Keratinocyte (primary cell): ENCODE measurements around the gene RABGAP1. TPM values are rescaled to one million over a fixed set of nuclear protein-coding genes. Genes with fewer than 3 reads are reported as not detected.
A peak's percentile ranks its signal among the peaks of the same experiment; 100 is the strongest.

Experiments used
- DNase-seq: peaks from one replicate; pipeline ENCODE4 v3.0.0-alpha.2; 2011; ENCODE audit warnings: low read depth, missing footprints, low spot score
- FAIRE-seq: peaks from 2 replicates; lab custom pipeline; 2011; peaks lifted over from hg19 to GRCh38; lab: Jason Lieb, UNC
- H2AFZ ChIP-seq: 2 replicates; pipeline ENCODE4 v1.6.0; 2012; ENCODE audit warnings: low read length, control low read depth, inconsistent platforms; ENCODE audit not compliant: control insufficient read depth
- H3K27ac ChIP-seq: 2 replicates; pipeline ENCODE4 v1.5.1; 2011; ENCODE audit warnings: low read length; ENCODE audit not compliant: control insufficient read depth, insufficient read depth
- H3K27me3 ChIP-seq: 3 replicates; pipeline ENCODE4 v1.6.0; 2011; ENCODE audit warnings: low read length; ENCODE audit not compliant: control insufficient read depth, insufficient read depth; ENCODE audit errors: extremely low read depth
- H3K36me3 ChIP-seq, 2 experiments: 2 replicates in 1 of 2; 3 replicates in 1 of 2; pipeline ENCODE4 v1.5.1; 2011; ENCODE audit warnings: low read length in 2 of 2, mild to moderate bottlenecking in 1 of 2; ENCODE audit not compliant: control insufficient read depth in 2 of 2, insufficient read depth in 2 of 2; ENCODE audit errors: extremely low read depth in 1 of 2
- H3K4me1 ChIP-seq: 3 replicates; pipeline ENCODE4 v1.5.1; 2011; ENCODE audit warnings: low read length; ENCODE audit not compliant: control insufficient read depth, insufficient read depth; ENCODE audit errors: extremely low read depth
- H3K4me2 ChIP-seq: 3 replicates; pipeline ENCODE4 v1.6.0; 2011; ENCODE audit warnings: low read depth, low read length; ENCODE audit not compliant: control insufficient read depth, insufficient read depth; ENCODE audit errors: extremely low read depth
- H3K4me3 ChIP-seq, 3 experiments: fragments of 200-600 bp in 1 of 3; sonication (generic) in 1 of 3; 2 replicates in 2 of 3; 3 replicates in 1 of 3; pipeline ENCODE4 v1.5.1; 2011 to 2016; ENCODE audit warnings: low read length in 3 of 3, mild to moderate bottlenecking in 3 of 3, control low read depth in 2 of 3, inconsistent platforms in 1 of 3, low read depth in 1 of 3, mixed read lengths in 1 of 3, mixed run types in 1 of 3, moderate library complexity in 1 of 3; ENCODE audit not compliant: control insufficient read depth in 2 of 3, insufficient read depth in 2 of 3; ENCODE audit errors: extremely low read depth in 1 of 3
- H3K79me2 ChIP-seq: 2 replicates; pipeline ENCODE4 v1.6.0; 2012; ENCODE audit warnings: low read length; ENCODE audit not compliant: control insufficient read depth, insufficient read depth
- H3K9ac ChIP-seq: 3 replicates; pipeline ENCODE4 v1.6.0; 2011; ENCODE audit warnings: low read length; ENCODE audit not compliant: control insufficient read depth, insufficient read depth; ENCODE audit errors: extremely low read depth
- H3K9me1 ChIP-seq: 3 replicates; pipeline ENCODE4 v1.6.0; 2011; ENCODE audit warnings: low read length; ENCODE audit not compliant: control insufficient read depth, insufficient read depth; ENCODE audit errors: extremely low read depth
- H3K9me3 ChIP-seq: 2 replicates; pipeline ENCODE4 v1.5.1; 2012; ENCODE audit warnings: low read depth, low read length; ENCODE audit not compliant: control insufficient read depth
- H4K20me1 ChIP-seq: 3 replicates; pipeline ENCODE4 v1.6.0; 2011; ENCODE audit warnings: low read length; ENCODE audit not compliant: control insufficient read depth, insufficient read depth; ENCODE audit errors: extremely low read depth
- EZH2 ChIP-seq: IDR thresholded peaks from one replicate; pipeline ENCODE4 v1.6.1; 2012; ENCODE audit warnings: inconsistent platforms, mild to moderate bottlenecking, low read length, moderate library complexity
- dilution Hi-C: fragments of 300-500 bp; cut with MboI; formaldehyde crosslinking; loops from one replicate; pipeline ENCODE4 v1.7.0; 2020; ENCODE audit warnings: low sequenced_read_pairs; ENCODE audit not compliant: extremely low pct_ligation_motif_present
- polyA plus RNA-seq, 5 experiments: library from polyadenylated mRNA; depleted of rRNA in 3 of 5; stranded (reverse) in 3 of 5; stranded (forward) in 1 of 5; unstranded in 1 of 5; fragments of >200 nt; gene quantifications; 1 replicate in 1 of 5; 2 replicates in 3 of 5; 3 replicates in 1 of 5; pipeline versions ENCODE4 v1.2.1 to v1.2.3, GENCODE V29; 2011 to 2012; ENCODE audit warnings: missing spikeins in 2 of 5, low read depth in 1 of 5, low replicate concordance in 1 of 5
- TF ChIP-seq, protein P1 (sequence below), 3 experiments: IDR thresholded peaks in 1 of 3; conservative IDR thresholded peaks in 1 of 3; optimal IDR thresholded peaks in 1 of 3; 2 replicates in 2 of 3; 3 replicates in 1 of 3; pipeline versions ENCODE3 to v1.5.1; 2011; ENCODE audit warnings: low read length in 3 of 3, mild to moderate bottlenecking in 3 of 3, moderate library complexity in 2 of 3, control low read depth in 1 of 3, inconsistent platforms in 1 of 3; ENCODE audit not compliant: insufficient read depth in 2 of 3; ENCODE audit errors: extremely low read depth in 1 of 3

The RABGAP1 gene
- polyA plus RNA-seq, 1 donor (not counting 4 experiments of a cell fraction or from before 2014, with no cell fraction given), result 40.6 TPM

DNA sequence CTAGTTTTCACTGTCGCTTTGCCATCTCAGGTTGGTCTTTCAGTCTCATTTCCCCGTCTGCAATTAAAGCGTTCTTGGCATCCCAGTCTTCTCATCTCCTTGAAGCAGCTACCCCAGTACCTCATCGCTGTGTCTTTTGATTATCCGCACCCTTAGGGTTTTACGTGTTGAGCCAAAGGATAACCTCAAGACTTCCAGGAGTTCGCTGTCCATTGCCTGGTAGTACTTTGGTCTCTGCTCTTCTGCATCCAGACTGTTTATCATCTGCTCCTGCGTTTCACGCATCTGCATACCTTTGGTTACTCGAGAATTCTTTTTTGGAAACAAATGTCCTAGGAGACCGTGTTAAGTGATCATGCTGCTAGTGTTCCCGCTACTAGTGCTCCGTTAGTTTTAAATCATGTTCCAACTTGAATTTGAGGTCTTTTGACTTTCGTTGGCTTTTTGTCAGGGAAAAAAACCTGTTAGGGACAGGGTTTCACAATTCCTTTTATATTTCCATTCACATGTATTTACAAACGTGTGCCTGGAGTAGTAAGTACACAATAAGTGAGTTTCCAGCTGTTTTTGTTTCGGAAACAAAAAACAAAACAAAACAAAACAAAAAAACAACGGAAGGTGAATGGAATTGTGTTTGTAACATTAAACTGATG lies 888 bp downstream of the RABGAP1 start:
- H3K79me2 ChIP-seq, result peaks cover 53% of the 10 kb centered on the region
- H4K20me1 ChIP-seq, result no peaks in the 10 kb centered on the region
- DNase-seq (peak; percentile 21), FAIRE-seq (peak; percentile 29)
- H3K9me3 ChIP-seq, result no peaks in the 10 kb centered on the region
- peak overlapping the region; percentile 81 for H3K4me2 ChIP-seq
- peak overlapping the region; percentile 90 for H3K9ac ChIP-seq
- no peaks in the 10 kb centered on the region for H3K27me3 ChIP-seq
- peak overlapping the region; percentile 59 to 81 (median 76) for H3K4me3 ChIP-seq
- TF ChIP-seq, protein P1, sequence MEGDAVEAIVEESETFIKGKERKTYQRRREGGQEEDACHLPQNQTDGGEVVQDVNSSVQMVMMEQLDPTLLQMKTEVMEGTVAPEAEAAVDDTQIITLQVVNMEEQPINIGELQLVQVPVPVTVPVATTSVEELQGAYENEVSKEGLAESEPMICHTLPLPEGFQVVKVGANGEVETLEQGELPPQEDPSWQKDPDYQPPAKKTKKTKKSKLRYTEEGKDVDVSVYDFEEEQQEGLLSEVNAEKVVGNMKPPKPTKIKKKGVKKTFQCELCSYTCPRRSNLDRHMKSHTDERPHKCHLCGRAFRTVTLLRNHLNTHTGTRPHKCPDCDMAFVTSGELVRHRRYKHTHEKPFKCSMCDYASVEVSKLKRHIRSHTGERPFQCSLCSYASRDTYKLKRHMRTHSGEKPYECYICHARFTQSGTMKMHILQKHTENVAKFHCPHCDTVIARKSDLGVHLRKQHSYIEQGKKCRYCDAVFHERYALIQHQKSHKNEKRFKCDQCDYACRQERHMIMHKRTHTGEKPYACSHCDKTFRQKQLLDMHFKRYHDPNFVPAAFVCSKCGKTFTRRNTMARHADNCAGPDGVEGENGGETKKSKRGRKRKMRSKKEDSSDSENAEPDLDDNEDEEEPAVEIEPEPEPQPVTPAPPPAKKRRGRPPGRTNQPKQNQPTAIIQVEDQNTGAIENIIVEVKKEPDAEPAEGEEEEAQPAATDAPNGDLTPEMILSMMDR (optimal IDR thresholded peaks at IDR 0.05 in 1 of 3, IDR thresholded peaks at IDR 0.05 in 1 of 3, conservative IDR thresholded peaks at IDR 0.05 in 1 of 3; ENCODE audit: extremely low read depth in 1 of 3, insufficient read depth in 2 of 3, low read length in 3 of 3), result no peak
- TF ChIP-seq EZH2, result no peak
- peak overlapping the region; percentile 69 for H3K27ac ChIP-seq
- H2AFZ ChIP-seq, result no peak overlapping the region
- H3K36me3 ChIP-seq, result no peaks in the 10 kb centered on the region
- dilution Hi-C loops, result no loop called here
- no peaks in the 10 kb centered on the region for H3K9me1 ChIP-seq
- H3K4me1 ChIP-seq, result peaks cover 28% of the 10 kb centered on the region

DNA sequence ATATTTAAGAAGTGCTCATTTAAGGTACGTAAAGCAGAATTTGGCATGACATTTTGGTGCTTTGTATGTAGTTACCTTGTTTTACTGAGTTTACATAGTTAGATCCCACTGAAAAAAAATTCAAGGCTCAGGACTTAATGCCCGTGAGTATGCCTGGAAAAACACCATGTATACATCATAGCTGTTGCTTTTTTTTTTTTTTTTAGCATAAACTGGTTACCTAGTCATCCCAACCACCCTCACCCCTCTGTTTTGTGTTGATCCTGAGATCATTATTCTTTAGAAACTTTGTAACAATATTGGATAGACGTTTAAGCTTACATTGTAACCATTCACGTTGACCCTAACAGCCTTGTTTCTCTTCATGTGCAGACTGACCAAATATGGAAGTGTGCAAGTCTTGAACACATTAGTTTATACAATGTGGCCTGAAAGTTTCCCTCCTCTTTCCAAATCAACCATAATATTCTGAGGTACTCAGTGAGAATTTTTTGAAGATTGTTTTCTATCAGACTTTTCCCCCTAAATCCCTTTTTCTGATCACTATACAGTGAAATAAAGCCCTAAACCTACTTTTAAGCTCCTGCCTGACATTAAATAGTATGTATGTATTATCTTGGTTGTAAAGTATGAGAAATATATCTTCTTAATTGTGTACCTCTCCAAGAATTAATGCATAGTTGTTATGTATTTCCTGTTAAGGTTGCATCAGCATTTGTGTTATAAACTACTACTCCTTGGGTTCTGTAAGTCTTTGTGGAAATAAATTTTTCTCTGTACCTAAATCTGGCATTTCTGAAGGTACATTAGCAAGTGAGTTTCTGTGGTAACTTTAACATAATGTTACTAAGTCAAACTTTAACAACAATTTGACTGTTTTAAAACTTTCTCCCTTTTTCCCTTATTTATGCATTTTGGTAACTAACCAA lies 4.4 kb downstream of the RABGAP1 start:
- H3K4me3 ChIP-seq, result no peak overlapping the region
- H4K20me1 ChIP-seq, result peaks cover 9% of the 10 kb centered on the region
- no peak overlapping the region for H2AFZ ChIP-seq
- no peaks in the 10 kb centered on the region for H3K36me3 ChIP-seq
- H3K9me1 ChIP-seq, result no peaks in the 10 kb centered on the region
- DNase-seq, result no peak
- H3K79me2 ChIP-seq, result peaks cover 88% of the 10 kb centered on the region
- H3K4me1 ChIP-seq, result peaks cover 26% of the 10 kb centered on the region
- dilution Hi-C loops, result no loop called here
- H3K9me3 ChIP-seq, result no peaks in the 10 kb centered on the region
- H3K27ac ChIP-seq, result peak overlapping the region; percentile 55
- no peaks in the 10 kb centered on the region for H3K27me3 ChIP-seq
- FAIRE-seq, result no peak
- H3K9ac ChIP-seq, result no peak overlapping the region
- TF ChIP-seq EZH2, result no peak
- TF ChIP-seq, protein P1 (optimal IDR thresholded peaks at IDR 0.05 in 1 of 3, IDR thresholded peaks at IDR 0.05 in 1 of 3, conservative IDR thresholded peaks at IDR 0.05 in 1 of 3; ENCODE audit: extremely low read depth in 1 of 3, insufficient read depth in 2 of 3, low read length in 3 of 3), result no peak
- H3K4me2 ChIP-seq, result peak overlapping the region; percentile 59
